Mucosa of descending colon (tissue), 3 donors: ENCODE measurements around the gene CIC. TPM values are rescaled to one million over a fixed set of nuclear protein-coding genes. Genes with fewer than 3 reads are reported as not detected.

Source experiments
- ATAC-seq: fragments of 200-7000 bp; cut with Tn5 transposase; one replicate; pipeline ENCODE4 v1.9.1; 2020; ENCODE audit warnings: mild to moderate bottlenecking, moderate library complexity
- DNase-seq, 3 donors: peaks; one replicate each; pipeline ENCODE4 v3.0.0-alpha.2; 2020
- H3K36me3 ChIP-seq: fragments of 200-600 bp; one replicate; pipeline ENCODE4 v1.8.0; 2021; ENCODE audit warnings: low read depth, mild to moderate bottlenecking
- H3K4me1 ChIP-seq: fragments of 200-600 bp; one replicate; pipeline ENCODE4 v1.8.0; 2021; ENCODE audit warnings: low read depth, mild to moderate bottlenecking
- H3K4me3 ChIP-seq: fragments of 200-600 bp; one replicate; pipeline ENCODE4 v1.8.0; 2021; ENCODE audit warnings: mild to moderate bottlenecking
- H3K9me3 ChIP-seq: fragments of 200-600 bp; one replicate; pipeline ENCODE4 v1.8.0; 2021; ENCODE audit warnings: mild to moderate bottlenecking
- intact Hi-C, 2 donors: fragments of 100-400 bp; cut with DNase I in 1 of 2; cut with micrococcal nuclease in 1 of 2; formaldehyde crosslinking; loops; one replicate each; pipeline versions ENCODE4 v1.11.0 to v1.11.1; 2022; cut with DNase I, micrococcal nuclease
- total RNA-seq, 3 donors: library from RNA; stranded (reverse); fragmentation: NEBNext Ultra II Directional in 2 of 3; extraction: Animal tissue kit (Norgen Biotek cat#: 25700) in 2 of 3; gene quantifications; one replicate each; pipeline versions ENCODE4 v1.2.1 to v1.2.4, GENCODE V29; 2021 to 2023
- TF ChIP-seq, protein P1 (sequence below): fragments of 200-600 bp; IDR thresholded peaks from one replicate; pipeline ENCODE4 v1.8.0; 2022; ENCODE audit warnings: antibody characterized with exemption, mild to moderate bottlenecking
- donor health status: DM: no; HTN: no; CAD: no; lungs with moderate emphysema.
- donor health status: DM: no; HTN: no; CAD: no.
- donor health status: DM: no; HTN: yes; CAD: no.

CIC gene
- total RNA-seq, 3 donors from 2014 or later: 47.3 to 78.0 (median 50.0) TPM

DNA sequence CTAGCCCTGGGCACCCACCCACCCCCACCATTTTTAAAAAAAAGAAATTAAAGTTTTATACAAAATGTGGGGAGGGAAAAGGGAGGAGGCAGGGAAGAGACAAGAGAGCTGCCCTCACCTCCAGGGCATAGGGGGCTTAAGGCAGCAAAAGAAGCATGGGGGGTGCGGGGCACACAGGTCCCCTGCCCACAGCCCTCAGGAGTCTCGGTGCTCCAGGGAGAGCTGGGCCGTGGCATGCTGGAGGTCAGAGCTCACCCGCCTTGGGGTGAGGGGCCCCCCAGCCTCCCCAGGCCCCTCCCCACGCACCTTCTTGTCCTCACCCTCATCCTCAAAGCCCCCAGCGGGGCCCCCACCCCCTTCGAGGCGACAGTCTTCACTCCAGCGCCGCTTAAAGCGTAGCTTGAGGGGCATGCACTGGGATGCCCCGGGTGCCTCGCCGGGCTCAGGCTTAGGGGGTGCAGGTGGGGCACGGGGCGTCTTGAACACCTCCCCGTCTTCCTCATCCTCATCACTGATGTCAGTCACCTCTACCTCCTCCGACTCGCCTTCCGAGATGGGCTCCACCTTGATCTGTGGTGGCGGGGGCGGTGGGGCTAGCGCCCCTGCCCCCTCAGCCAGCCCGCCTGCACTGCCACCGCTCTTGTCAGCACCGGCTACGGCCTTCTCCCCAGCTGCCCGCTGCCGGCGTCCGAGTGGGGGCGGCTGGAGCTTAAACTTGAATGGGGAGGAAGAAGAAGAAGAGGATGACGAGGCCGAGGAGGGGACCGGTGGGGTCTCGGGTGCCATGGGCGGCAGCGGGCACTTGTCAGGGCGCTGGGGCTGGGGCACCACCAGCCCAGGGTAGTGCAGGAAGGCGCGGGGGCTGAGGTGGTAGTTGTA is 20.5 kb upstream of the CIC start:
- Histone ChIP-seq H3K4me1 (peaks cover 15% of the 10 kb centered on the region), H3K9me3 (no peaks in the 10 kb centered on the region), H3K36me3 (no peaks in the 10 kb centered on the region), H3K4me3 (no peak overlapping the region)
- intact Hi-C loops: loop anchor here in 1 of 2 donors (5.0 kb wide), 1 partner anchor 34 kb away; no protein-coding TSS in a partner anchor
- ATAC-seq: no peak
- no peak for DNase-seq
- TF ChIP-seq, protein P1, sequence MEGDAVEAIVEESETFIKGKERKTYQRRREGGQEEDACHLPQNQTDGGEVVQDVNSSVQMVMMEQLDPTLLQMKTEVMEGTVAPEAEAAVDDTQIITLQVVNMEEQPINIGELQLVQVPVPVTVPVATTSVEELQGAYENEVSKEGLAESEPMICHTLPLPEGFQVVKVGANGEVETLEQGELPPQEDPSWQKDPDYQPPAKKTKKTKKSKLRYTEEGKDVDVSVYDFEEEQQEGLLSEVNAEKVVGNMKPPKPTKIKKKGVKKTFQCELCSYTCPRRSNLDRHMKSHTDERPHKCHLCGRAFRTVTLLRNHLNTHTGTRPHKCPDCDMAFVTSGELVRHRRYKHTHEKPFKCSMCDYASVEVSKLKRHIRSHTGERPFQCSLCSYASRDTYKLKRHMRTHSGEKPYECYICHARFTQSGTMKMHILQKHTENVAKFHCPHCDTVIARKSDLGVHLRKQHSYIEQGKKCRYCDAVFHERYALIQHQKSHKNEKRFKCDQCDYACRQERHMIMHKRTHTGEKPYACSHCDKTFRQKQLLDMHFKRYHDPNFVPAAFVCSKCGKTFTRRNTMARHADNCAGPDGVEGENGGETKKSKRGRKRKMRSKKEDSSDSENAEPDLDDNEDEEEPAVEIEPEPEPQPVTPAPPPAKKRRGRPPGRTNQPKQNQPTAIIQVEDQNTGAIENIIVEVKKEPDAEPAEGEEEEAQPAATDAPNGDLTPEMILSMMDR: no peak

DNA sequence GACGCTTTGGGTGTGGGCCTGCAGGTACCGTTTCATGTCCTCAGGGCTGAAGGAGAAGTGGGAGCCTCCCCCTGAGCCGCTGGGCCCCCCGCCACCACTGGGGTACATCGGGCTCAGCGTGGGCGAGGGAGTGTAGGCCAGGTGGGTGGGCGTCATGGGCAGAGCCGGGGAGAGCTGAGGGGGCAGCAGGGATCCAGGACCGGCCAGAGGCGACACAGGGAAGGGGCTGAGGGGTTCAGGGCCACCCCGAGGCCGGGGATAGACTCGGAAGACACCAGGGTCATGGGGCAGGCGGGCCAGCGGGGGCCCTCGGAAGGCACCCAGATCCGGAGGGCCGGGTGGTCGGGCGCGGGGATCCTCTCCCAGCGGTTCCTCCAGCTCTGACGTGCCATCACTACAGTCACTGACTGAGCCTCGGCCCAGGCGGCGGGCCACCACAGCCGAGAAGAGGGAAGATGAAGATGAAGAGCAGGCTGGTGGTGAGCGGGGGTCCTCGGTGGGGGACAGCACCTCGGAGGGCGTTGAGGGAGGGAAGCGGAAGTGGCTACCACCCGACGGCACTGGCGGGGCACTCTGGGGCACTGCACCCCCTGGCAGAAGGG is 19.8 kb upstream of the CIC start:
- TF ChIP-seq, protein P1: no peak
- no peak overlapping the region for H3K4me3 ChIP-seq
- intact Hi-C loops: loop anchor here in 1 of 2 donors (5.0 kb wide), 1 partner anchor 33 kb away; no protein-coding TSS in a partner anchor
- ATAC-seq: no peak
- H3K36me3 ChIP-seq: no peaks in the 10 kb centered on the region
- peaks cover 9% of the 10 kb centered on the region for H3K4me1 ChIP-seq
- no peak for DNase-seq
- no peaks in the 10 kb centered on the region for H3K9me3 ChIP-seq

DNA sequence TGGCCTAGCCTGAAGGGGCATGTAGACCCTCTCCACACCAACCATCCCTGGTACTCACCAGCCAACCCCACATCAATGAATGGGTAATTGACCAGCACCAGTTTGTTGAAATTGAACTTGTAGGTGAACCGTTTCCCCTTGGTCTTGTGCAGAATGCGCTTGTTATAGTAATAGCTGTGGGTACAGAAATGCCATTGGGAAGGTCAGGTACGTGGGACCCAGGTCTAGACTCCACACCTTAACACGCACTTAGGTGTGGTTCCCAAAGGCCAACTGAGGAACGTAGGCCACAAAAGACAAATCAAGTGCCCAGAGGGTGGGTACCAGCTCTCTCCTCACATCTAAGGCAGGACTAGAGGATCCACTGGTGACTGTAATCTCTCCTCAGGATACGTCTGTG is 19.3 kb upstream of the CIC start:
- intact Hi-C loops: loop anchor here in 1 of 2 donors (5.0 kb wide), 1 partner anchor 33 kb away; no protein-coding TSS in a partner anchor
- Histone ChIP-seq H3K4me3 (no peak overlapping the region), H3K36me3 (no peaks in the 10 kb centered on the region), H3K4me1 (peaks cover 9% of the 10 kb centered on the region), H3K9me3 (no peaks in the 10 kb centered on the region)
- ATAC-seq (no peak), DNase-seq (no peak)
- TF ChIP-seq, protein P1: no peak

DNA sequence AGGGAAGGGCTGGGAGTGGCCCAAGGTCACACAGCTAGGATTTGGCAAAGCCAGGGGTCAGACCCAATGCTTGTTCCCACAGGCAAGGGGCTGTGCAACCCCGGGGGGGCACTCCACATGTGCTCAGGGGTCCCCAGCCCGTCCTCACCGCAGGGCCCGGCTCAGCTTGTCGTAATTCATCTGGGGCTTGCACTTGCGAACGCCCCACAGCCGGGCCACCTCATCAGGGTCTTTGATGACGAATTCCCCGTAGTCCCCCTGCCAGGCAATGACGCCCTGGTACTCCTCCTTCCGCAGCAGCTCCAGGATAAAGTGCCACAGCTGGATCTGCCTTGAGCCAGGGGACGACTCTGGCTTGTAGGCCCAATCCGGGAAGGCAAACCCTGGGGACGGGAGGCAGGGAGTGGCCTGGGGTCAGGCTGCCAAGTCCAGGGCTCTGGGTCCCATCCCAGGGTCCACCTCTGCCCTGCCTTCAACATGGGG is 18.8 kb upstream of the CIC start:
- Histone ChIP-seq H3K9me3 (no peaks in the 10 kb centered on the region), H3K4me1 (peaks cover 8% of the 10 kb centered on the region), H3K4me3 (no peak overlapping the region), H3K36me3 (no peaks in the 10 kb centered on the region)
- intact Hi-C loops: no loop called here
- TF ChIP-seq, protein P1: no peak
- DNase-seq (no peak), ATAC-seq (no peak)

DNA sequence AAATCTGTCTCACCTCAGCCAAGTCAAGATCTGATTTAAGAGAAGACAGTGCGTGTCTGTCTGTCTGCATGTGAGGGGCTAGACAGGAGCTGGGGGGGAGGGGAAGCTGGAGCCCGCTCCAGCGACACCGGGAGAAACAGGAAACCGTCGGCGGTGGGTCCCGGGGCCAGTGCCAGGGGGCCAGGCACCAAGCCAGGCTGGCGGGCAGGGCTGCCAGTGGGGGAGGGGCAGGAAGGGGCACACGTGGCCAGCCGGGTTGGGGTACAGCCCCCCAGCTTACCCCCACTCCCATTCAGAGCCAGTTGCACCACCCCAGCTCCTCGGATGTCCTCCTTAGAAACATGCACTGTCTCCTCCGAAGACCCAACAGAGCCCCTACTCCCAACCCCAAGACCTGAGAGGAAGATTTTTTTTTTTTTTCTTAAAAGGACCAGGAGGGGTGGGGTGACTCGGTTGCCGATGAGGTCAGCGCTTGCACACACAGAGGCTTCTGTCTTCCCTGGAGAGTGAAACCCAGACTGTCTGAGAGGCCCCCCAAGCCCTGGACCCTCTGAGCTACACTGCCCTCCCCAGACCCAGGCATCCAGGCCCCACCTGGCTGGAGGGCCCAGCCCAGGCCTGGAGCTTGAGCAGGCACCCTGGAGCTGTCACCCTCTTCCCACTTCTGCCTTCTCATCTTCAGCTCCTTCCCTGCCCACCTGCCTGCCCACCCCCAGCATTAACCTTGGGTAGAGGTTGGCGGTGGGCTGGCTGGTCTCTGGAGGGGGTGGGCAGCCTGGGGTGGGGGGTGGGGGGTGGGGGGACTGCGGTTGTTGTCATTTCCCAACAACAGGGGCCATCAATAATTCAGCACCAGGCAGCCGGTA is 18.2 kb upstream of the CIC start:
- Histone ChIP-seq H3K4me3 (no peak overlapping the region), H3K4me1 (peaks cover 13% of the 10 kb centered on the region), H3K36me3 (no peaks in the 10 kb centered on the region), H3K9me3 (no peaks in the 10 kb centered on the region)
- ATAC-seq (no peak), DNase-seq (peak in 1 of 3 donors; percentile 42)
- TF ChIP-seq, protein P1: no peak
- intact Hi-C loops: no loop called here
